ENCODE data around the gene SLC30A7.
A peak's percentile ranks its signal among the peaks of the same experiment; 100 is the strongest.
"Not testable (repeated sequence)": the region's sequence is repeated elsewhere in the genome, so short reads cannot be mapped to it uniquely, and the experiment has no call there.

The SLC30A7 gene

GRCh38 chr1:100895540-100896480, at the start of gene SLC30A7:
Gene SLC30A7 (plus strand): TSS chr1:100896090. CDS start chr1:100896263, 173 bp downstream.
- peak; percentile 93 for DNase-seq

- DNase-seq = peak; percentile 6
Observed at GRCh38 chr1:100847361-100848082, 48.4 kb upstream of the SLC30A7 start.

GRCh38 chr1:100851726-100852125, 44.2 kb upstream of the SLC30A7 start:
- no peak for DNase-seq

GRCh38 chr1:100852976-100853375, 42.9 kb upstream of the SLC30A7 start:
- no peak for DNase-seq

- peak; percentile 78 for DNase-seq
Observed at GRCh38 chr1:100855116-100855515, 40.8 kb upstream of the SLC30A7 start.

GRCh38 chr1:100860397-100860991, 35.4 kb upstream of the SLC30A7 start:
- peak; percentile 81 for DNase-seq

- peak; percentile 15 for DNase-seq
Observed at GRCh38 chr1:100861379-100861778, 34.5 kb upstream of the SLC30A7 start.

GRCh38 chr1:100862591-100862990, 33.3 kb upstream of the SLC30A7 start:
- peak; percentile 92 for DNase-seq

GRCh38 chr1:100866041-100866900, 29.6 kb upstream of the SLC30A7 start:
- peak; percentile 63 for DNase-seq

- no peak for DNase-seq
Observed at GRCh38 chr1:100866901-100867206, 29.0 kb upstream of the SLC30A7 start.

GRCh38 chr1:100868364-100868995, 27.4 kb upstream of the SLC30A7 start:
- DNase-seq = peak; percentile 39

GRCh38 chr1:100869996-100870395, 25.9 kb upstream of the SLC30A7 start:
- no peak for DNase-seq

- DNase-seq = no peak
Observed at GRCh38 chr1:100874433-100874832, 21.5 kb upstream of the SLC30A7 start.

GRCh38 chr1:100875228-100875627, 20.7 kb upstream of the SLC30A7 start:
- DNase-seq = no peak

- no peak for DNase-seq
Observed at GRCh38 chr1:100876291-100876690, 19.6 kb upstream of the SLC30A7 start.

GRCh38 chr1:100879422-100879821, 16.5 kb upstream of the SLC30A7 start:
- no peak for DNase-seq

GRCh38 chr1:100881687-100882086, 14.2 kb upstream of the SLC30A7 start:
- no peak for DNase-seq

- DNase-seq = no peak
Observed at GRCh38 chr1:100882698-100883097, 13.2 kb upstream of the SLC30A7 start.

- DNase-seq = peak; percentile 60
Observed at GRCh38 chr1:100883963-100884362, 11.9 kb upstream of the SLC30A7 start.

- DNase-seq = not testable (repeated sequence)
Observed at GRCh38 chr1:100889007-100889406, 6.9 kb upstream of the SLC30A7 start.

GRCh38 chr1:100889869-100890482, 5.9 kb upstream of the SLC30A7 start:
- DNase-seq = not testable (repeated sequence)

GRCh38 chr1:100891380-100891779, 4.5 kb upstream of the SLC30A7 start:
- no peak for DNase-seq
